Keratinocyte (primary cell): ENCODE data around the gene CHST15.

ENCODE experiments used
- EZH2 ChIP-seq: IDR thresholded peaks from one replicate; pipeline ENCODE4 v1.6.1; 2012; ENCODE audit warnings: inconsistent platforms, mild to moderate bottlenecking, low read length, moderate library complexity
- TF ChIP-seq, protein P1 (sequence below), 3 experiments: IDR thresholded peaks in 1 of 3; conservative IDR thresholded peaks in 1 of 3; optimal IDR thresholded peaks in 1 of 3; 2 replicates in 2 of 3; 3 replicates in 1 of 3; pipeline versions ENCODE3 to v1.5.1; 2011; ENCODE audit warnings: low read length in 3 of 3, mild to moderate bottlenecking in 3 of 3, moderate library complexity in 2 of 3, control low read depth in 1 of 3, inconsistent platforms in 1 of 3; ENCODE audit not compliant: insufficient read depth in 2 of 3; ENCODE audit errors: extremely low read depth in 1 of 3

DNA sequence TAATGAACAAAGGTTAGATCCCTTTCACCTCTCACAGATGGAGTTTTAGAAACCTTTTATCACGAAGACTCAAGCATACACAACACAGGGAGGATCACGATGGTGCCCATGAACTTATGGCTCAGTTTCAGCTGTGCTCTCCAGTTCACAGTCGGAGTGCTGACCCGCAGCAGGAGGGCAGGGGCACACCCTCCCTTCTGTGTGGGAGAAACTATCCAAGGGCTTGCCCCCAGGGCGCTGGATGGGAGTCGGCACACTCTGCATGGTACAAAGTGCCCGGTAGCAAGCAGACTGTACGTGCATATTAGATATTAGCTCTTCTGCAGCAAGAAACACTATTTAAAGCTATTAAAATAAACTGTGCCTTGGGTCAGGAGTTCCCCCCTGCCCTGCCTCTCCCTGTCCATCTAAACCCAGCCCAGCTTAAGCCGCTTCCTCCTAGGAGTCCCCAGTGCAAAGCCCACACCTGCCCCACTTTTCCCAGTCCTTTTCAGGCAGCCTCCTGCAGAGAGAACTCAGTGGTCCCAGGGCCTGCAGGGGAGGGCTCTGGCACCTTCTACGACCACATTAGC lies 76.5 kb downstream of the CHST15 start:
- TF ChIP-seq EZH2: no peak
- TF ChIP-seq, protein P1, sequence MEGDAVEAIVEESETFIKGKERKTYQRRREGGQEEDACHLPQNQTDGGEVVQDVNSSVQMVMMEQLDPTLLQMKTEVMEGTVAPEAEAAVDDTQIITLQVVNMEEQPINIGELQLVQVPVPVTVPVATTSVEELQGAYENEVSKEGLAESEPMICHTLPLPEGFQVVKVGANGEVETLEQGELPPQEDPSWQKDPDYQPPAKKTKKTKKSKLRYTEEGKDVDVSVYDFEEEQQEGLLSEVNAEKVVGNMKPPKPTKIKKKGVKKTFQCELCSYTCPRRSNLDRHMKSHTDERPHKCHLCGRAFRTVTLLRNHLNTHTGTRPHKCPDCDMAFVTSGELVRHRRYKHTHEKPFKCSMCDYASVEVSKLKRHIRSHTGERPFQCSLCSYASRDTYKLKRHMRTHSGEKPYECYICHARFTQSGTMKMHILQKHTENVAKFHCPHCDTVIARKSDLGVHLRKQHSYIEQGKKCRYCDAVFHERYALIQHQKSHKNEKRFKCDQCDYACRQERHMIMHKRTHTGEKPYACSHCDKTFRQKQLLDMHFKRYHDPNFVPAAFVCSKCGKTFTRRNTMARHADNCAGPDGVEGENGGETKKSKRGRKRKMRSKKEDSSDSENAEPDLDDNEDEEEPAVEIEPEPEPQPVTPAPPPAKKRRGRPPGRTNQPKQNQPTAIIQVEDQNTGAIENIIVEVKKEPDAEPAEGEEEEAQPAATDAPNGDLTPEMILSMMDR (optimal IDR thresholded peaks at IDR 0.05 in 1 of 3, IDR thresholded peaks at IDR 0.05 in 1 of 3, conservative IDR thresholded peaks at IDR 0.05 in 1 of 3; ENCODE audit: extremely low read depth in 1 of 3, insufficient read depth in 2 of 3, low read length in 3 of 3): no peak
